ENCODE measurements around the gene KIF11. TPM values are rescaled to one million over a fixed set of nuclear protein-coding genes. Genes with fewer than 3 reads are reported as not detected.
"Not testable (repeated sequence)": the region's sequence is repeated elsewhere in the genome, so short reads cannot be mapped to it uniquely, and the experiment has no call there.

The KIF11 gene
- total and polyA plus RNA-seq, 2 experiments from 2014 or later, result 7.1 to 19.9 TPM

GRCh38 chr10:92569071-92569470 lies 23.9 kb upstream of the KIF11 start:
- no peak for TF ChIP-seq CTCF (IDR thresholded peaks at IDR 0.05; ENCODE audit: low read depth, low read length)
- no peak for DNase-seq (ENCODE audit: low read depth in 1 of 2, low spot score in 1 of 2)

GRCh38 chr10:92569663-92570062 lies 23.3 kb upstream of the KIF11 start:
- not testable (repeated sequence) for H3K27me3 ChIP-seq; H3K9me3 ChIP-seq (ENCODE audit: low read depth); DNase-seq (ENCODE audit: low read depth in 1 of 2, low spot score in 1 of 2); H3K4me3 ChIP-seq; H3K36me3 ChIP-seq; H3K27ac ChIP-seq
- H3K4me1 ChIP-seq (ENCODE audit: low read depth), result peaks cover 13% of the 10 kb centered on the region

More at GRCh38 chr10:92569071-92569470, 23.9 kb upstream of the KIF11 start:
- H3K36me3 ChIP-seq, result peaks cover 4% of the 10 kb centered on the region
- H3K27ac ChIP-seq, result no peak overlapping the region
- no peaks in the 10 kb centered on the region for H3K9me3 ChIP-seq (ENCODE audit: low read depth)
- H3K4me3 ChIP-seq, result no peak overlapping the region
- no peaks in the 10 kb centered on the region for H3K27me3 ChIP-seq
- H3K4me1 ChIP-seq (ENCODE audit: low read depth), result peaks cover 13% of the 10 kb centered on the region

GRCh38 chr10:92571649-92572048 lies 21.3 kb upstream of the KIF11 start:
- Histone ChIP-seq H3K4me1 (ENCODE audit: low read depth) (peaks cover 18% of the 10 kb centered on the region), H3K27me3 (no peaks in the 10 kb centered on the region), H3K4me3 (peak overlapping the region; percentile 65), H3K27ac (no peak overlapping the region), H3K9me3 (ENCODE audit: low read depth) (no peaks in the 10 kb centered on the region), H3K36me3 (peaks cover 4% of the 10 kb centered on the region)
- no peak for TF ChIP-seq CTCF (IDR thresholded peaks at IDR 0.05; ENCODE audit: low read depth, low read length)
- peak; percentile 15 to 67 for DNase-seq (ENCODE audit: low read depth in 1 of 2, low spot score in 1 of 2)

GRCh38 chr10:92572362-92573090 lies 20.4 kb upstream of the KIF11 start:
- H3K27ac ChIP-seq, result peak overlapping the region; percentile 93
- H3K4me1 ChIP-seq (ENCODE audit: low read depth), result peaks cover 18% of the 10 kb centered on the region
- H3K27me3 ChIP-seq, result no peaks in the 10 kb centered on the region
- H3K4me3 ChIP-seq, result peak overlapping the region; percentile 65
- no peaks in the 10 kb centered on the region for H3K9me3 ChIP-seq (ENCODE audit: low read depth)
- H3K36me3 ChIP-seq, result peaks cover 4% of the 10 kb centered on the region
- DNase-seq (ENCODE audit: low read depth in 1 of 2, low spot score in 1 of 2), result no peak
- TF ChIP-seq CTCF (IDR thresholded peaks at IDR 0.05; ENCODE audit: low read depth, low read length), result no peak

- H3K36me3 ChIP-seq, result peaks cover 4% of the 10 kb centered on the region
- DNase-seq (ENCODE audit: low read depth in 1 of 2, low spot score in 1 of 2), result peak; percentile 47 to 56
- peak overlapping the region; percentile 65 for H3K4me3 ChIP-seq
- H3K27ac ChIP-seq, result peak overlapping the region; percentile 93
- H3K9me3 ChIP-seq (ENCODE audit: low read depth), result no peaks in the 10 kb centered on the region
- TF ChIP-seq CTCF (IDR thresholded peaks at IDR 0.05; ENCODE audit: low read depth, low read length), result peak; percentile 10
- H3K27me3 ChIP-seq, result no peaks in the 10 kb centered on the region
- peaks cover 18% of the 10 kb centered on the region for H3K4me1 ChIP-seq (ENCODE audit: low read depth)
Measured at GRCh38 chr10:92573091-92573797, 19.7 kb upstream of the KIF11 start.

Measured in cardiac muscle cell (in vitro differentiated cells and primary cell).